Astrocyte of the cerebellum (primary cell): Measurements from ENCODE around the gene MGAT4B.

Experiments
- DNase-seq: peaks from one replicate; pipeline ENCODE4 v3.0.0-alpha.2; 2011; ENCODE audit warnings: low read depth
- H3K4me3 ChIP-seq: 2 replicates; pipeline ENCODE4 v1.5.1; 2011; ENCODE audit warnings: mild to moderate bottlenecking, low read depth, low read length, moderate library complexity
- in situ Hi-C: cut with HindIII; loops from 2 replicates; pipeline ENCODE4 v1.10.0; 2017; ENCODE audit warnings: low sequenced_read_pairs
- TF ChIP-seq, protein P1 (sequence below): IDR thresholded peaks from 2 replicates; pipeline ENCODE4 v1.5.1; 2012; ENCODE audit warnings: low read length, low read depth, moderate library complexity, mild to moderate bottlenecking; ENCODE audit errors: missing control alignments

The MGAT4B gene

GRCh38 chr5:179800071-179800695 is 6.5 kb downstream of the MGAT4B start:
- TF ChIP-seq, protein P1, sequence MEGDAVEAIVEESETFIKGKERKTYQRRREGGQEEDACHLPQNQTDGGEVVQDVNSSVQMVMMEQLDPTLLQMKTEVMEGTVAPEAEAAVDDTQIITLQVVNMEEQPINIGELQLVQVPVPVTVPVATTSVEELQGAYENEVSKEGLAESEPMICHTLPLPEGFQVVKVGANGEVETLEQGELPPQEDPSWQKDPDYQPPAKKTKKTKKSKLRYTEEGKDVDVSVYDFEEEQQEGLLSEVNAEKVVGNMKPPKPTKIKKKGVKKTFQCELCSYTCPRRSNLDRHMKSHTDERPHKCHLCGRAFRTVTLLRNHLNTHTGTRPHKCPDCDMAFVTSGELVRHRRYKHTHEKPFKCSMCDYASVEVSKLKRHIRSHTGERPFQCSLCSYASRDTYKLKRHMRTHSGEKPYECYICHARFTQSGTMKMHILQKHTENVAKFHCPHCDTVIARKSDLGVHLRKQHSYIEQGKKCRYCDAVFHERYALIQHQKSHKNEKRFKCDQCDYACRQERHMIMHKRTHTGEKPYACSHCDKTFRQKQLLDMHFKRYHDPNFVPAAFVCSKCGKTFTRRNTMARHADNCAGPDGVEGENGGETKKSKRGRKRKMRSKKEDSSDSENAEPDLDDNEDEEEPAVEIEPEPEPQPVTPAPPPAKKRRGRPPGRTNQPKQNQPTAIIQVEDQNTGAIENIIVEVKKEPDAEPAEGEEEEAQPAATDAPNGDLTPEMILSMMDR, result no peak
- no peak overlapping the region for H3K4me3 ChIP-seq
- no peak for DNase-seq
- in situ Hi-C loops, result no loop called here

DNA sequence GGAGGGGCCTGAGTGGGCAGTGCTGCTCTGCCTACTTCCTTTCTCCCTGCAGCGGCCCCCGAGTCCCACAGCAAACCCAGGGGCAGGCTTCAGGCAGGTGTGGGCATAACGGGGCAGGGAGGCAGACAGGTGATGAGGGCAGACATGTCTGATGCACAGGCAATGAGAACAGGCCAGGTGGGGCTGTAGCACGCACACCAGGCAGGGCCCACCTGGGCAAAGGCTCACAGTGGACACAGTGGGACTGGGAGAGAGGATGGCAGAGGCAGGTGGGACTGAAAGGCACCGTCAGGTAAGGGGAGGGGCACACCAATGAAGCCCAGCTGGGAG is 7.1 kb downstream of the MGAT4B start:
- in situ Hi-C loops, result no loop called here
- TF ChIP-seq, protein P1, result no peak
- DNase-seq, result no peak
- H3K4me3 ChIP-seq, result no peak overlapping the region

DNA sequence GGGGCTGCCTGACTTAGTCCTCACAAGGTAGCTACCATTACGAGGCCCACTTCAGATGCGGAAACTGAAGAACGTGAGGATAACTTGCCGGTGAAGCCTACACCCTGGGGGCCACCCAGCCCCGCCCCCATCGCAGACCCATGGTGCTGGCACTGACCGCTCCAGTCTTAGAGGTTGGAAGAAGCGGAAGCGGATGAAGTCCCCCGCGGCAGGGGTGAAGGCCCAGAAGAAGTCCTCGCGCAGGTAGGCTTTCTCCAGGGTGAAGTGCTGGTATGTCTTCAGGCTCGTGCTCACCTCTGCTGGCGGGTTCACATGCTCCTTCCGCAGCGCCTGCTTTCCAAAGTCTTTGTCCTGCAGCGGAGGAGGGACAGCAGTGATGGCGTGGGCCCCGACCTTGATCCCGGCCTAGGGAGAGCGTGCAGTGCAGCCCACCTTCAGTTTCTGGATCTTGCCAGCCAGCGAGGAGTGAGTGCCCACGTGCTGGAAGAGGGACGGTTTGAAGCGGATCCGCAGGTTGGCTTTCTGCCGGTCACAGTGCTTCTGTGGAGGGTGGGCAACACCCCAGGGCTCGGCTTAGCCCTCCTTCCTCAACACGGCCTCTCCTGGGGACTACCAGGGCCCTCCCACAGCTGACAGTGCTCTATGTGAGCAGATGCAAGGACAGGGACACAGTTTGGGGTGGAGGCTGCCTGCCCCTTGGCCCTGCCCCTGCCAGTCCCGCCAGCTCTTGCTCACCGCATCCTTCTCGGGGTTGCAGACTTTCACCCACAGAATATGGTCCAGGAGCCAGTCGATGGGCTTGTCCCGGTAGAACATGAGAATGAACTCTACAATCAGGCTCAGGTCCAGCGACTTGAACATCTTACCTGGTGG is 7.7 kb downstream of the MGAT4B start:
- in situ Hi-C loops, result no loop called here
- H3K4me3 ChIP-seq, result no peak overlapping the region
- DNase-seq, result no peak
- TF ChIP-seq, protein P1, result no peak

- DNase-seq, result no peak
- in situ Hi-C loops, result no loop called here
- TF ChIP-seq, protein P1, result no peak
These were observed 8.4 kb downstream of the MGAT4B start for GRCh38 chr5:179798144-179798770.

GRCh38 chr5:179797741-179798140 is 8.9 kb downstream of the MGAT4B start:
- TF ChIP-seq, protein P1, result no peak
- no peak for DNase-seq
- in situ Hi-C loops, result no loop called here
- no peak overlapping the region for H3K4me3 ChIP-seq

More at GRCh38 chr5:179798144-179798770, 8.4 kb downstream of the MGAT4B start:
- no peak overlapping the region for H3K4me3 ChIP-seq

GRCh38 chr5:179796877-179797608 is 9.6 kb downstream of the MGAT4B start:
- in situ Hi-C loops, result no loop called here
- TF ChIP-seq, protein P1, result no peak
- no peak overlapping the region for H3K4me3 ChIP-seq
- DNase-seq, result no peak
